Endothelial cell of umbilical vein (primary cell): Measurements from ENCODE around the gene ADM2. TPM values are rescaled to one million over a fixed set of nuclear protein-coding genes. Genes with fewer than 3 reads are reported as not detected.

Experiments used
- BruUV-seq: library from RNA; stranded (reverse); fragments of 400-500 nt; replicated peaks from 2 replicates; lab custom pipeline; 2021; lab: Mats Ljungman, UMichigan
- CTCF ChIA-PET: fragments of 300-600, 350-600 bp; sonication (Branson Sonifier 250); formaldehyde crosslinking; loops from one replicate; lab custom pipeline; 2021; ENCODE audit warnings: antibody characterized with exemption, inconsistent platforms; lab: Charles Lee
- POLR2A ChIA-PET: fragments of 300-600, 350-600 bp; sonication (Branson Sonifier 250); formaldehyde crosslinking; loops from one replicate; lab custom pipeline; 2021; ENCODE audit warnings: antibody characterized with exemption, inconsistent platforms; lab: Charles Lee
- DNase-seq: peaks from one replicate; pipeline ENCODE4 v3.0.0-alpha.2; 2011; ENCODE audit warnings: low read depth, low spot score
- FAIRE-seq: peaks from 2 replicates; lab custom pipeline; 2011; peaks lifted over from hg19 to GRCh38; lab: Jason Lieb, UNC
- H2AFZ ChIP-seq: 2 replicates; pipeline ENCODE4 v1.6.0; 2012; ENCODE audit warnings: low read depth, low read length, control low read depth, inconsistent platforms
- H3K27ac ChIP-seq: 2 replicates; pipeline ENCODE4 v1.5.1; 2011; ENCODE audit warnings: low read depth, mild to moderate bottlenecking, control low read depth, low read length, moderate library complexity; ENCODE audit not compliant: insufficient read depth
- H3K27me3 ChIP-seq, 2 experiments: 2 replicates each; pipeline versions ENCODE4 v1.6.0 to v1.6.1; 2011; ENCODE audit warnings: low read length in 2 of 2, mixed read lengths in 1 of 2; ENCODE audit not compliant: control insufficient read depth in 2 of 2, insufficient read depth in 2 of 2
- H3K36me3 ChIP-seq, 2 experiments: 2 replicates in 1 of 2; 3 replicates in 1 of 2; pipeline ENCODE4 v1.5.1; 2011; ENCODE audit warnings: low read length in 2 of 2, mild to moderate bottlenecking in 1 of 2, moderate library complexity in 1 of 2; ENCODE audit not compliant: control insufficient read depth in 2 of 2, insufficient read depth in 2 of 2; ENCODE audit errors: extremely low read depth in 1 of 2
- H3K4me1 ChIP-seq: 3 replicates; pipeline ENCODE4 v1.5.1; 2011; ENCODE audit warnings: mild to moderate bottlenecking, low read length; ENCODE audit not compliant: control insufficient read depth, insufficient read depth; ENCODE audit errors: extremely low read depth
- H3K4me2 ChIP-seq: 2 replicates; pipeline ENCODE4 v1.6.1; 2011; ENCODE audit warnings: low read length, control low read depth, mixed read lengths; ENCODE audit not compliant: insufficient read depth
- H3K4me3 ChIP-seq, 3 experiments: fragments of 200-600 bp in 1 of 3; sonication (generic), shearing (Covaris generic) in 1 of 3; replicated peaks in 1 of 3; 2 replicates each; pipeline ENCODE4 v1.5.1; 2011 to 2016; ENCODE audit warnings: control low read depth in 3 of 3, low read length in 3 of 3, mild to moderate bottlenecking in 2 of 3, inconsistent platforms in 1 of 3, low read depth in 1 of 3, moderate library complexity in 1 of 3; ENCODE audit not compliant: insufficient read depth in 1 of 3
- H3K79me2 ChIP-seq: 2 replicates; pipeline ENCODE4 v1.6.0; 2012; ENCODE audit warnings: low read length, inconsistent platforms; ENCODE audit not compliant: control insufficient read depth, insufficient read depth
- H3K9ac ChIP-seq: replicated peaks from 2 replicates; pipeline ENCODE3; 2011; ENCODE audit warnings: low read length, control low read depth; ENCODE audit not compliant: insufficient read depth; ENCODE audit errors: extremely low read depth
- H3K9me1 ChIP-seq: replicated peaks from 3 replicates; pipeline ENCODE4 v1.6.0; 2011; ENCODE audit warnings: mild to moderate bottlenecking, low read length; ENCODE audit not compliant: control insufficient read depth, insufficient read depth; ENCODE audit errors: extremely low read depth
- H3K9me3 ChIP-seq: replicated peaks from 2 replicates; pipeline ENCODE4 v1.5.1; 2012; ENCODE audit warnings: low read length, inconsistent platforms; ENCODE audit not compliant: control insufficient read depth, insufficient read depth
- H4K20me1 ChIP-seq: replicated peaks from 2 replicates; pipeline ENCODE3; 2011; ENCODE audit warnings: mild to moderate bottlenecking, low read length; ENCODE audit not compliant: control insufficient read depth, insufficient read depth; ENCODE audit errors: extremely low read depth
- EZH2 ChIP-seq: IDR thresholded peaks from 2 replicates; pipeline ENCODE4 v1.6.1; 2012; ENCODE audit warnings: borderline replicate concordance, low read depth, mild to moderate bottlenecking, moderate library complexity, low read length, inconsistent platforms; ENCODE audit not compliant: severe bottlenecking
- FOS ChIP-seq: IDR thresholded peaks from 2 replicates; pipeline ENCODE4 v1.6.1; 2011; ENCODE audit warnings: mild to moderate bottlenecking, low read length, moderate library complexity, borderline replicate concordance; ENCODE audit not compliant: insufficient read depth
- JUN ChIP-seq: IDR thresholded peaks from 2 replicates; pipeline ENCODE4 v1.6.1; 2011; ENCODE audit warnings: borderline replicate concordance, low read depth; ENCODE audit not compliant: insufficient read length, insufficient read depth
- MYC ChIP-seq: IDR thresholded peaks from one replicate; pipeline ENCODE4 v1.6.1; 2011; ENCODE audit warnings: mild to moderate bottlenecking, low read depth, low read length
- POLR2A ChIP-seq: IDR thresholded peaks from 2 replicates; pipeline ENCODE4 v1.6.1; 2012; ENCODE audit warnings: low read depth, mild to moderate bottlenecking, control low read depth, low read length
- POLR2AphosphoS5 ChIP-seq: IDR thresholded peaks from 2 replicates; pipeline ENCODE4 v1.6.1; 2012; ENCODE audit warnings: low read depth, mild to moderate bottlenecking, control low read depth, low read length, moderate library complexity; ENCODE audit not compliant: insufficient read depth
- dilution Hi-C: fragments of 300-500 bp; cut with MboI; formaldehyde crosslinking; loops from one replicate; pipeline ENCODE4 v1.15.0; 2019; ENCODE audit warnings: low sequenced_read_pairs; ENCODE audit not compliant: extremely low pct_ligation_motif_present
- intact Hi-C: fragments of 100-400 bp; cut with micrococcal nuclease; formaldehyde crosslinking; loops from one replicate; pipeline ENCODE4 v1.10.0; 2022
- polyA plus RNA-seq, 4 experiments: library from polyadenylated mRNA; depleted of rRNA in 3 of 4; stranded (reverse) in 3 of 4; unstranded in 1 of 4; fragments of >200 nt; gene quantifications; 2 replicates each; pipeline versions ENCODE4 v1.2.1 to v1.2.3, GENCODE V29; 2011 to 2012; ENCODE audit warnings: missing spikeins in 1 of 4
- total RNA-seq: library from RNA; stranded (reverse); gene quantifications from 2 replicates; pipeline ENCODE4 v1.2.3, GENCODE V29; 2021
- TF ChIP-seq, protein P1 (sequence below), 2 donors: IDR thresholded peaks; 1 replicate in 1 of 2; 2 replicates in 1 of 2; pipeline ENCODE4 v1.5.1; 2011; ENCODE audit warnings: low read length in 2 of 2, mild to moderate bottlenecking in 2 of 2, moderate library complexity in 2 of 2, control low read depth in 1 of 2, inconsistent platforms in 1 of 2, low read depth in 1 of 2; ENCODE audit not compliant: insufficient read depth in 1 of 2; ENCODE audit errors: extremely low read depth in 1 of 2

ADM2 gene
- total and polyA plus RNA-seq, 2 donors (not counting 3 experiments of a cell fraction or from before 2014, with no cell fraction given) = 0.28 to 1.5 TPM

DNA sequence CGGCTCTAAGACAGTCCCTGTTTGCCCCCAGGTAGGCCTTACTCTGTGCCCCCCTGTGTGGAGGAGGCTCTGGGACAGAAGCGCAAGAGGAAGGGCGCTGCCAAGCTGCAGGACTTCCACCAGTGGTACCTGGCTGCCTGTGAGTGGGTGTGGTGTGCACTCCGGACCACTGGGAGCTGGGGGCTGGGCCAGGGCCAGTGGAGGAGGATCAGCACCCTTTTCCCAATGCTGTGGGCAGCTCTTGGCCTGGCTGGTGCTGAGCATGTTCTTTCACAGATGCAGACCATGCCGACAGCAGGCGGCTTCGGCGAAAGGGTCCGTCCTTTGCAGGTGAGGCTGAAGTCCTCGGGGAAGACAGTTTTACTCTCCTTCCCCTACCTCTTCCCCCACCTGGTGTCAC is 40.4 kb downstream of the ADM2 start:
- no peak overlapping the region for H3K27ac ChIP-seq
- H3K27me3 ChIP-seq = no peaks in the 10 kb centered on the region
- TF ChIP-seq POLR2A (no peak), EZH2 (no peak), MYC (no peak), FOS (no peak)
- TF ChIP-seq, protein P1, sequence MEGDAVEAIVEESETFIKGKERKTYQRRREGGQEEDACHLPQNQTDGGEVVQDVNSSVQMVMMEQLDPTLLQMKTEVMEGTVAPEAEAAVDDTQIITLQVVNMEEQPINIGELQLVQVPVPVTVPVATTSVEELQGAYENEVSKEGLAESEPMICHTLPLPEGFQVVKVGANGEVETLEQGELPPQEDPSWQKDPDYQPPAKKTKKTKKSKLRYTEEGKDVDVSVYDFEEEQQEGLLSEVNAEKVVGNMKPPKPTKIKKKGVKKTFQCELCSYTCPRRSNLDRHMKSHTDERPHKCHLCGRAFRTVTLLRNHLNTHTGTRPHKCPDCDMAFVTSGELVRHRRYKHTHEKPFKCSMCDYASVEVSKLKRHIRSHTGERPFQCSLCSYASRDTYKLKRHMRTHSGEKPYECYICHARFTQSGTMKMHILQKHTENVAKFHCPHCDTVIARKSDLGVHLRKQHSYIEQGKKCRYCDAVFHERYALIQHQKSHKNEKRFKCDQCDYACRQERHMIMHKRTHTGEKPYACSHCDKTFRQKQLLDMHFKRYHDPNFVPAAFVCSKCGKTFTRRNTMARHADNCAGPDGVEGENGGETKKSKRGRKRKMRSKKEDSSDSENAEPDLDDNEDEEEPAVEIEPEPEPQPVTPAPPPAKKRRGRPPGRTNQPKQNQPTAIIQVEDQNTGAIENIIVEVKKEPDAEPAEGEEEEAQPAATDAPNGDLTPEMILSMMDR (IDR thresholded peaks at IDR 0.05; ENCODE audit: extremely low read depth in 1 of 2, insufficient read depth in 1 of 2, low read depth in 1 of 2, low read length in 2 of 2) = no peak
- H3K4me1 ChIP-seq = peaks cover 11% of the 10 kb centered on the region
- H3K4me3 ChIP-seq = no peak overlapping the region
- H3K9ac ChIP-seq = no peak overlapping the region
- ChIA-PET POLR2A (no interaction called here), CTCF (no interaction called here)
- dilution Hi-C loops = no loop called here
- H3K9me1 ChIP-seq = no peaks in the 10 kb centered on the region
- BruUV-seq = no TSS peak
- peaks cover 10% of the 10 kb centered on the region for H3K79me2 ChIP-seq
- H4K20me1 ChIP-seq = no peaks in the 10 kb centered on the region
- peaks cover 0 to 27% of the 10 kb centered on the region in 2 experiments for H3K36me3 ChIP-seq
- intact Hi-C loops = no loop called here
- FAIRE-seq (no peak), DNase-seq (no peak)
- no peak overlapping the region for H2AFZ ChIP-seq
- no peak overlapping the region for H3K4me2 ChIP-seq
- no peaks in the 10 kb centered on the region for H3K9me3 ChIP-seq

DNA sequence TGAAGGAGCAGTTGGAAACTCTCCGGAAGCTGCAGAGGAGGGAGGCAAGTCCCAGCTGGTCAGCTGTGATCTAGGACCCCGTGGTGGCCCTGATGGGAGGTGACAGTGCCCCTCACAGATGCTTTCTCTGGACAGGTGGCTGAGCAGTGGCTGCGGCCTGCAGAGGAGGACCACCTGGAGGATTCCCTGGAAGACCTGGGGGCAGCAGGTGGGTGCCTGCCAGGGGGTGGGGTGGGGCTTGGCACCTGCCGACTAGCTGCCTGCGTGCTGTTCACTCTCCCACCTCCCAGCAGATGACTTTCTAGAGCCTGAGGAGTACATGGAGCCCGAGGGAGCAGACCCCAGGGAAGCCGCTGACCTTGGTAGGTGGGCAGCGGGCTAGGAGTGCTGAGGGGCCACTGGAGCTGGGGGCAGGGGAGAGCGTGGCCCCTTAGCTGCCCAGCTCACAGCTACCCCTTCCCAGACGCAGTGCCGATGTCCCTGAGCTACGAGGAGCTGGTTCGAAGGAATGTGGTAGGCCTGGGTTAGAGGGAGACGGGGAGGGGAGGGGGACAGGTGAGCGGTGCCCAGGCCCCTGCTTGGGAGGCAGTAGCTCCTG is 41.0 kb downstream of the ADM2 start:
- ChIA-PET CTCF (interaction anchor here (0.7 kb wide), 1 partner anchor 17 kb away, joined by 3 read pairs; no protein-coding TSS in a partner anchor), POLR2A (interaction anchor here (1.1 kb wide), 1 partner anchor 14 kb away, joined by 4 read pairs; the partner anchor contains the start of genes LMF2 and NCAPH2)
- Histone ChIP-seq H3K27me3 (no peaks in the 10 kb centered on the region), H3K9ac (no peak overlapping the region), H3K4me3 (no peak overlapping the region), H3K79me2 (peaks cover 10% of the 10 kb centered on the region), H3K27ac (no peak overlapping the region), H3K4me1 (peaks cover 12% of the 10 kb centered on the region), H3K9me3 (no peaks in the 10 kb centered on the region), H3K4me2 (no peak overlapping the region), H2AFZ (no peak overlapping the region), H3K36me3 (peaks cover 0 to 27% of the 10 kb centered on the region in 2 experiments), H3K9me1 (no peaks in the 10 kb centered on the region), H4K20me1 (no peaks in the 10 kb centered on the region)
- no peak for FAIRE-seq
- BruUV-seq = no TSS peak
- intact Hi-C loops = no loop called here
- no peak for TF ChIP-seq EZH2
- TF ChIP-seq FOS = no peak
- no peak for TF ChIP-seq POLR2AphosphoS5
- no peak for TF ChIP-seq JUN
- no peak for TF ChIP-seq POLR2A
- dilution Hi-C loops = no loop called here
- DNase-seq = no peak
